ENCODE data around the gene AJAP1.

AJAP1 gene

GRCh38 chr1:4630561-4630960 is 23.8 kb upstream of the AJAP1 start:
- no peak for DNase-seq (ENCODE audit: low spot score)
- TF ChIP-seq, protein P1, sequence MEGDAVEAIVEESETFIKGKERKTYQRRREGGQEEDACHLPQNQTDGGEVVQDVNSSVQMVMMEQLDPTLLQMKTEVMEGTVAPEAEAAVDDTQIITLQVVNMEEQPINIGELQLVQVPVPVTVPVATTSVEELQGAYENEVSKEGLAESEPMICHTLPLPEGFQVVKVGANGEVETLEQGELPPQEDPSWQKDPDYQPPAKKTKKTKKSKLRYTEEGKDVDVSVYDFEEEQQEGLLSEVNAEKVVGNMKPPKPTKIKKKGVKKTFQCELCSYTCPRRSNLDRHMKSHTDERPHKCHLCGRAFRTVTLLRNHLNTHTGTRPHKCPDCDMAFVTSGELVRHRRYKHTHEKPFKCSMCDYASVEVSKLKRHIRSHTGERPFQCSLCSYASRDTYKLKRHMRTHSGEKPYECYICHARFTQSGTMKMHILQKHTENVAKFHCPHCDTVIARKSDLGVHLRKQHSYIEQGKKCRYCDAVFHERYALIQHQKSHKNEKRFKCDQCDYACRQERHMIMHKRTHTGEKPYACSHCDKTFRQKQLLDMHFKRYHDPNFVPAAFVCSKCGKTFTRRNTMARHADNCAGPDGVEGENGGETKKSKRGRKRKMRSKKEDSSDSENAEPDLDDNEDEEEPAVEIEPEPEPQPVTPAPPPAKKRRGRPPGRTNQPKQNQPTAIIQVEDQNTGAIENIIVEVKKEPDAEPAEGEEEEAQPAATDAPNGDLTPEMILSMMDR (IDR thresholded peaks at IDR 0.05) = no peak
- H3K27ac ChIP-seq = no peak overlapping the region
- H3K4me3 ChIP-seq = no peak overlapping the region

DNA sequence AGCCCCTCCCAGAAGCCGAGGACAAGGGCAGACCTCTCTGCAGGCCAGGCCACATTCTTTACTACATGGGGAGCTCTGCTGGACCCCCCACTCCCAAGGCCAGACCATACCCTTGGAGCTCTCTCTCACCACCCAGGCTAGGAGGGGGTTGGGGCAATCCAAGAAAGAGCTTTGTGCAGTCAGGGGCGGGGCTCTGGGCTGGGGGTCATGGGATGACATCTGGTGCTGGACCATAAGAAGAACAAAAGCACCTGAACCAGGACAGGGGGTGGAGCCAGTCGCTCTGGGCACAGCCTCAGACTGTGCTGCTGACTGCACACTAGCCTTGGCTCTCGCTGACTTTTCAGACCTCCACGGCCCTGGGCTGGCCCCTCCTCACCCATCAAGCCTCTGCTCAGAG is 23.1 kb upstream of the AJAP1 start:
- H3K4me3 ChIP-seq = no peak overlapping the region
- no peak for DNase-seq (ENCODE audit: low spot score)
- no peak overlapping the region for H3K27ac ChIP-seq
- TF ChIP-seq, protein P1 (IDR thresholded peaks at IDR 0.05) = no peak

DNA sequence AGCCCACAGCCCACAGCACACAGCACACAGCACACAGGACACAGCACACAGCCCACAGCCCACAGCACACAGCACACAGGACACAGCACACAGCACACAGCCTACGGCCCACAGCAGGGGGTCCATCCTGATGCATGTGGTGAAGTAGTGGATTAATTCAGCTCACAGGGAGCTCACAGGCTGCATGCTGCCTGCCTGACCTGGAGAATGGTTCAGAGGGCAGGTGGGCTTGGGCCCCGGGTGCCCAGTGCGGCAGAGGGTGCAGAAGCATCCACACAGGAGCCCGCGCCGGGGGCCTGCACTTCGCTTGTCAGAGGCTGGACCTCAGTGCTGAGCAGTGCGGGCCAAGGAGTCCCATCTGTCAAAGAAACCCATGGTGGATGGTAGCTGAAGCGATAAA is 21.1 kb upstream of the AJAP1 start:
- no peak for DNase-seq (ENCODE audit: low spot score)
- Histone ChIP-seq H3K4me3 (no peak overlapping the region), H3K27ac (no peak overlapping the region)
- TF ChIP-seq, protein P1 (IDR thresholded peaks at IDR 0.05) = no peak

DNA sequence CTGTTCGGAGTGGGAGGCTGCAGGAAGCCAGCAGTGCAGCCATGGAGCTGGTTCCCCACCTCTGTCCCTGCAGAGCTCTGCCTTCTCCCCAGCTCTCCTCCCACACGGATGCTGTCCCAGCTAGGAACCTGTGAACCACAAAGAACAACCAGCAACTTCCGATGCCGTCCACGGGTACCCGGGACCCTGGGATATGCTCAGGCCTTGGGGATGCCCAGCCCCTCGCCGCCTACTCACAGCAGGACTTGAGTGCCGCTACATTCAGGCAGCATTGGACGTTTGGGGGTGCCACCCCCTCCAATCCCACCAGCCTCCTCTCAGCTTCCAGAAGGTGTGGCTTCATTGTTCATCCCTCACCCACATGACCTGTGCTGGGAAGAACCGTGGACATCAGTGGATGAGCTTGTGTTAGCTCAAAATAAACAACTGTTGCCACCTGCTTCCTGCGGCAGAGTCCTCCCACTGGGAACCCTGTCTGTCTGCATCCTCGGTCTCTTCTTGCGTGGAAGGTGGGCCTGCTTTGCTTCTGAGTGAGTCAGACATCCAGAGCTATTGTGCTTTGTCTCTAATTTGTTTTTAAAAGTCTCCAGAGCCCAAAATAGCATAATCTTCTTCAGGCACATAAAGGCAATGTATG is 20.1 kb upstream of the AJAP1 start:
- TF ChIP-seq, protein P1 (IDR thresholded peaks at IDR 0.05) = no peak
- Histone ChIP-seq H3K4me3 (no peak overlapping the region), H3K27ac (no peak overlapping the region)
- no peak for DNase-seq (ENCODE audit: low spot score)

DNA sequence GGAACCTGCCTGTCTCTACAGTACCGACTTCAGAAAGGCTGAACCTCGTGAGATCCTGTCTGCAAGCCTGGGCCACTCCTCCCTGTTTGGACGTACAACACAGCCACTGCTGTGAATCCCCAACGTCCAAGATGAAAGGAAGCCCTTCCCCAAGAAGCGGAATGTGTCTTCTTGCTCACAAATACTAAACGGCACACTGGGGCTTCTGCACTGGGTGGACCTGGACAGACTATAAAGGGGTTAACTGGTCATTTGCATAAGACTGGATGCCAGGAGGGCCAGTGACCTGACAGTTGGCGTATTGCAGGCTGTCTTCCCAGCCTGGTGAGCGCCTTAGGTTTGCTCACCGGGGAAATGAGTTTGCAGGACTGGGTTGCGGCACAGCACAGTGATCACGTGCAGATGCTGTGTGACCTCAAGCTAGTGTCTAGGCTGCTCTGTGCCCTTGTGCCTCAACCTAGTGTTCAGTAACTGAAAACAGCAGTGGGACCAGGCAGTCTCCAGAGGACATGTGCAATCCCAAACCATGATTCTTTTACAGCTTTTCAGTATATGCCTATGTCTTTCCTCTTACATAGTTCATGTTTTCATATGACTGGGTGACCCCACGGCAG is 19.5 kb upstream of the AJAP1 start:
- Histone ChIP-seq H3K4me3 (no peak overlapping the region), H3K27ac (no peak overlapping the region)
- no peak for DNase-seq (ENCODE audit: low spot score)
- TF ChIP-seq, protein P1 (IDR thresholded peaks at IDR 0.05) = no peak

DNA sequence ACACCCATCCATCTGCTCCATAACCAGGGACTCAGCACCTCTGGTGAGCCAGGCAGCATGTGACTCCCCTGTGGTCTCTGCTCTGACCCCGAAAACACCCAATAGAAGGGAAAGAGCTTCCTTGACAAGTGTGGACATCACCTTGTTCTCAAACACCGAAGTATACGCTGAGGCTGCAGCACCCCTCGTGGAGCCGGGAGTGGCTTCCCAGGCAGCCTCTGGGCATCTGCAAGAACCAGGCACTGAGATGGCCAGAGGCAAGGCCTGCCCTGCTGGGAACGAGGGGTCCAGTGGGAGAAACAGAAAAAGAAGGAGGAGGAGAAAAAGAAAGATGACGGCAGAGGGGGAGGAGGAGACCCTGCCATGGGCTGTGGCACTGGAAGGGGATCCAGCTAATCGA is 18.2 kb upstream of the AJAP1 start:
- Histone ChIP-seq H3K27ac (no peak overlapping the region), H3K4me3 (no peak overlapping the region)
- TF ChIP-seq, protein P1 (IDR thresholded peaks at IDR 0.05) = no peak
- no peak for DNase-seq (ENCODE audit: low spot score)

Data from coronary artery (tissue), 2 donors.